ENCODE data around the gene FYN.

Gene FYN

DNA sequence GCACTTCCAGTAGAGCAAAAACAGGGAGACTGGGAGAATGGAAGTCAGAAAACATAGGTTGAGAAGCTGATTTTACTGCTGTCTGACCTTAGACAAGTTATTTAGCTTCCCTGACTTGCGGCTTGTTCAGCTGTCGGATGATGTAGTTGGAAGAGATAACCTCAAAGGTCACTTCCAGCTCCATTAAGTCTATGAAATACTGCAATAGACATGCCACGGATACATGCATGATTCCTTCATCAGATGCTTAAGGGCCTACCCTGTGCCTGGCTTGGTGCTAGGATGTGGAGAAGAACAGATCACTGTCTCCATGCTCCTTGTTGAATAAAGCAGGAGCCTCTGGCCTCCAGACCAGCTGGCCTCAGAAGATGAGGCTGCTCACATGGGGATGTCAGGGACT, 43.7 kb downstream of the FYN start:
- DNase-seq, result no peak

DNA sequence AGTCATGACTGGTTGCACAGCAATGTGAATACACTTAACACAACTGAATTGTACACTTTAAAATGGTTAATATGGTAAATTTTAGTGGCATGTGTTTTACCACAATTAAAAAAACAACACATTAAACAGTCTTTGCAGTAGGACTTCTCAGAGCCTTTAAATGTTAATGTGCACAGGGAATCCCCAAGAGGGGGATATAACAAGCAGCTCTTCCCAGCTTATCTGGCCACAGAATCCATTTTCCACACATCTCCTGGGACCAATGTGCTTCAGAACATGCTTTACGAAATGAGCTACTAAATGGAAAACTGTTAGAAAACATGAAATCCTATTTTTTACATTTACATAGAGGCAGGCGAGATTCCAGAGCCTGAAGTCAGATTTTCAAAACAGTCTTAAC, 44.4 kb downstream of the FYN start:
- DNase-seq, result no peak

GRCh38 chr6:111825439-111826086, 47.7 kb downstream of the FYN start:
- DNase-seq, result no peak

DNA sequence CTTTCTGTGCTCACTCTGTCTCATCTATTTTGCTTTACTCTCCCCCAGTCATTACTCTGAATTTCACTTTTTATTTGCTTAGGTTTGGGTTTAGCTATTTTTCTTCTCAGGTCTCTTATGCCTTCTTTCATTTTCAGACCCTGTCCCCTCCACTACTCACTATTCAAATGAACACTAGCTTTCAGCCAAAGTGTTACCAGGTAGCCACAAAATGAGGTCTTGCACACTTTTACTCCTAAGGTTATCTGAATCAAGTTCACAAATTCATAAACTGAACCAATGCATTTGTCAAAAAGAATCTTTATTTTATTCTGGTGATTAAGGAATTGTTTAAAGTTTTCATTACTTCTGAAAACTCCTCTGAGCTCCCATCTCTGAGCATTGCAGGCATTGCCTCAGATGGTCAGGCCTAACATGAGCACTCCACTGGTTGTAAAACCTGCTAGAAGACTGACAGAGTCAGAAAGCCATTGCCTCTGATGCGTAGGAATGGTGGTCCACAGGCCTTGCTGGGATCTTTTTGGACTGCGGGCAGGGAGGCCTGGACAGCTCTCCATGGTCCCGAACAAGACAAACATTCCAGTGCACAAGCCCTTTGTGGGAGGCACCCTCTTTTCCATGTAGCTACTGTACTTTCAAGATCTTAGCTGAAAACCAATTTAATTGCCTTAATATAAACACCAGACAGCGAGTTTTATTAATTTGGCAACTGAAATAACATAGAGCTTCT, 48.5 kb downstream of the FYN start:
- no peak for DNase-seq

DNA sequence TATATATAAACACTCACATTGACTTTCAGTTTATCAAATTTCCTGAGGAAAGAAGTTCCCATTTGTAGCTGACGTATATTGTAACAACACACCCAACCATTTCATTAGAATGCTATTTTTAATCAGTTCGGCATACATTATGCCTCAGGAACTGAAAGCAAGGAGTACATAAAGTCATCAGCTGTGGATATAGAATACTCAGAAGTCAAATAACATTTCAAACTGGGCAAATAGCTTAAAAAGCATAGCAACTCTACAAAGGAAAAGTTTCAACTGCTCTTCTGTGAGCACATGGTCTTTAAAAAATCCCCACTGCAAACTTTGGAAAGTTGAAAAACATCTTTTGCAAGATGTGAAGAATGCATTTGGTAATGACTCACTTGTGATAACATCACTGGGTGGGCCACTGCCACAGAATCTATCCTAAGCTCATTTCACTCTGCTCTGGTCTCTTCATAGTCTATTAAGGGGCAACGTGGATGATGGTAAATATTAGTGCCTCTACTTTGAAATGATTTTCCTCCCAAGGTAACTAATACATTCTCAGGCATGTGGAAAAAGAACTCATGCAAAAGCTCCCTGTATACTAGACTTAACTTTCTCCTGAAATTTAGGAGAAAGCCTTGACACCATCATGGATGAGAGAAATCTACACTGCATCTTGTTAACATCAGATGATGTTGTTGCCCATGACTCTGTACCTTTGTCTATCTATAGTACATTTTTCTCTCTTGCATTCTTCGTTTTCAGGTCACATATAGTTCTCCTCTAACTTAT, 49.2 kb downstream of the FYN start:
- no peak for DNase-seq

DNA sequence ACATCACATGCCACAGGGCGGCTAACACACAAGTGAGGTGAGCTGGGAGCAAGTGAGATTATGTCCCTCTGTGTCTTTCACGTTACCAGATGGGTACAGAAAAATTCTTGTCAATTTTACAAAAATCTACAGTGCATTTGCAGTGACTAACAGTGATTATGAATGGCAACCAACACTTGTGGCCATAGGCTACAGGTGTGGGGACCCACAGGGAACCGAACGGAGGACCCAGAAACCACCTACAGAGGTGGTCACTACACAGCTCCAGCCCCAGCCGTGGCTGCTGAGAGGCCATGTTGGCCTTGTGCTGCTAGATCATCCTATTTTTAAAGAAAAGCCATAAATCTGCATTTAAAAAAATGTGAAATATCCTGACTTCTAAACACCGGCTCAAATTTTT, 50.2 kb downstream of the FYN start:
- no peak for DNase-seq

- no peak for DNase-seq
Measured at GRCh38 chr6:111819458-111819857, 53.8 kb downstream of the FYN start.

DNA sequence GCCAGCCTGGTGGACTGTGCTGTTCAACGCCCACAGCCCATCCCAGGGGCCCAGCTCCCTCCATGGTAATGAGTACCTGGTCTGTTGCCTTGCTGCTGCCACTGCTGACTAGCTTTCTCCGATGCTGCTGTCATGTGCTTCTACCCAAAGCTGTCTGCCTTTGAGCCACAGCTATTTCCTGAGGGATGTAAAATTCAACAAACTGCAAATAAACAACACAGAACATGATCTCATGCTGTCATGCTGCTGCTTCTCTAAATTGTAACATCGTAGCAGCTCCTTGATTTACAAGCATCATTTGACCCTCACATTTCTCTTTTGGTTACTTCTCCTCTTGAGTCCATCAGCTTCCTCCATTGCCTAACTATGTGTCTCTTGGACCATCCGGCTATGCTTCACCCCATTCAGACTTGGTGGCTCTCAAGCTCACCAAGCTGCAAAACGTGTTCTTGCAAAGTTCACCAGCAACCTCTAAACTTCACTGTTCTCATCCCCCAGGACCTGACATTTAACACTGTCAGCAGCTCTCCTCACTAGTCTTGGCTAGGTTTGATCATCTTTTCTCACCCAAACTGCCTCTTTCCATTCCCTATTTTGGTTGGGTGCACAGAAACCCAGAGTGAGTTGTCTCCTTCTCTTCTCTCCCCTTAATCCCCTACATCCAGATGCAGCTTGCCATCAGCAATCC, 54.6 kb downstream of the FYN start:
- DNase-seq, result no peak

DNA sequence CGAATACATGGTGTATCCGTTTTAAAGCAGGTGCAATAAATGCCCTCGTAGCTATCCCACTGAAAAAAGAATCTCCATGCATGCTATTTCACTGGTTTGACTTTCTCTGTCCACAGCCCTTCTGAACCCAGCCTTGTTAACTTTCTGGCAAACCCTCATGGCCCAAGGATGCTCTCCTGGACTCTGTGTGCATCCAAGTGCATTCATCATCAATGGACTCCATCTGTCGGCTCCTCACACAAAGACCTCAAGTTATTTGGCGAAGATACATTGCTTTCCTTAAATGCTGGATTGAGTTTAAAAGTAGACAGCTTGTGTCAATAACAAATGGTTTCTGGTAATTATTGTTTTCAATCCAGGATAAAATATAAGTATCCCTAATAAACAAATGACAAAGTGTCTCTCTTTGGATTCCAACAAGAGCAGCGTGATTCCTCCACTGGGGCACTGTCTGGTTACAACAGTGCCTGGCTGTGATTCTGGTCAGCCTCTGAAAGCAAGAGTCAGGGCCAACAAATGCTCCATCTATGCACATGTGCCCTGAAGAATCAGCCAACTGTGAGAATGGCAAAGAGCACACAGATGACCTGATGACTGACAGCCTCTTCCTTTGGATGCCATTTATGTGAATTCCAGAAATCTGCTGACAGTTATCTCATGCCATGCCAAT, 55.7 kb downstream of the FYN start:
- no peak for DNase-seq

DNA sequence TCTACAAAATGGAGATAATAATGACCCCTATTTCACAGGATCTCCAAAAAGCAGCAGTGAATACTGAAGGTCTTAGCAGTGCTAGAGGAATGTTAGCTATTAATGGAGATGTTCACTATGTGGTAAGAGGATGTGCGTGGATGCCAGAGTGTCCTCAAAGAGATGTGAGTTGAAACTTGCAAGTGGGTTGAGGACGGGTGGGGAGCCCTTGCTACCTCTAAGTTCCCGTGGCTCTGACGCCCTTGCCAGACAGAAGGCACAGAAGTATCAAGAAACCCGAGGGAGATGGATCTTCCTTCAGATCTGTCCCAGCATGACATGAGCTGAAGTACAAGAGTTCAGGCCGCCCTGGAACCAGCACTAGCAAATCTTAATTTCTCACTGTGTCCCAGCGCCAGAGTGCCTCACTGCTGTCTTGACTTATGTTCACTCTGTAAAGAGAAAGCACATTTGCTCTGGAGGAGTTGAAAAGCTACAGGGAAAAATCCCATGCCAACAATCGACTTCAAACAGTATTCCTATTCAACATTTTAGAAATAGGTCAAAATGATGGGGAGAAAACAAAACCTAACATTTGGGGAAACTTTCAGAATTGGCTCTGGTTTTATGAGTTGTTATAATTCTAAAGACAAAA, 59.5 kb downstream of the FYN start:
- no peak for DNase-seq

DNA sequence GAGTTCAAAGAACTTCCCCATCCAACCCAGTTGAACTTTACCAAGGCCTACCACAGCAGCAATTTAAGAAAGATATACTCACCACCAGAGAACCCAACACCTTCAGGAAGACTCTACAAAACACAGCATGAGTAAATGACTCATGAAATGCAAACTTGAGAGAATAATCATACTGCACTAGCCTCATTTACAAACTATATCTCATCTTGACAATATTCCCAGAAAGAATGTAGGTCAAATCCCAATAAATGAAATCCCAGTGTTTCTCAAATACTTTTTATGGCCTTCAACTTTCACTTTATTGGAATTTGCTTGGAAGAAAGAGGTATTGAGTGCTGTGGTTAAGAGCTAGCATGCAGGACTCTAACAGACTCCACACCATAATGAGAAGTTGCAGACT, 60.0 kb downstream of the FYN start:
- no peak for DNase-seq

DNA sequence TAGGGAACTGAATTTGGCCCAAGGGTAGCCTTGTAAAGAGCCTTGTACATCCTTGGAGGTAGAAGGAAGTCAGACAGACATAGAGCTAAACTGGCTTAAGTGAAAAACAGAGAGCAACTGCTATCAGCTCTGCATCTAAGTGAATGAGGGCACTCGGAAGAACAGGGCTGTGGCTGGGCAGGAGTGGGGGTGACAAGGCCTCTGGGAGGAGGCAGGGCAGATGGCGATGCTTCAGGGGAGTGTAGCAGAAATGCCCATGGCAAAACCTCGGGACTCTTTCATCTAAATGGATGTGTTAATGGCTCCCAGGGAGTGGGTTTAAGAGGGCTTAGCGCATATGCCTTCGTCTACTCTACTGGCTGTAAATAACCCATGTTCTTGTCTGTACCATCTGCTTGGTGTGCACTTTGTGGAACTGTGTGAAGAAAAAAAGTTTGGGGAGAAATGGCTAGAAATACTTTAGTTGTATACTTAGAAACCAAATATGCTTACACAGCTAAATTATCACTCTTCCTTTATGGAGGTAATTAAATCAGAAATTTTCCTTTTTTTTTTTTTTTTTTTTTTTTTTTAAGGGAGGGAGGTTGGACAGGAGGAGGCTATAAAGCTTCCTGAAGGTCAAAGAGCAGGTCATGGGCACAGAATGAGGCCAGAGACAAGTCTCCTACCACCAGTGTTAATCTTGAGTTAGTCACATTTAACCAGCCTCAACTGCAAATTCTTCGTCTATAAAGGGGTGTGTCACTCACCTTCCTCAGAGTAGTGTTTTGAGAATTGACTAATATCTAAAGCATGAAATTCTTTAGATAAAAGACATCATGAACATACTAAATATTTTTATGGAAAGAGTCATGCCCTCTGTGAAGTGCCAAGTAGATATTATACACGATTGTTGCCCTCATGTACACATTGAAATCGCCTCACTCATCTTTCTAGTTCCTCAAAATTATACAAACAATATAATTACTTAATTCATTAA, 60.9 kb downstream of the FYN start:
- no peak for DNase-seq

- no peak for DNase-seq
Measured at GRCh38 chr6:111810294-111811131, 62.7 kb downstream of the FYN start.

DNA sequence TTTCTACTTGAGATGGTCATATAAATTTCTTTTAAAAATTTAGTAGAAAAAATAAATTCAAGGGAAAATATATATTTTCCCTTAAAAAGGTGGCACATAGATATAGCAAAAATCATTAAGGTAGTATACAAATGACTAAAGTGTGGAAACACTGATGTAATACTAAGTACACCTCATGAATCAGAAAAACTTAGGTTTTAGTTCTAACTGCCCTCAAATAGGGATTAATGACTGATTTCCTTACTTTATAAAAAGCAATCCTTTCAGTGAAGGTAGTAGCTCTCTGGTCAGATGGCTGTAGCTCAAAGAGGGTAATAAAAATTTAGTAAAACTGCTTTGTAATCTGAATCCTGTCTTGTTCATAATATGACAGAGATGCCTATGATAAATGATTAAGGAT, 63.5 kb downstream of the FYN start:
- no peak for DNase-seq

DNA sequence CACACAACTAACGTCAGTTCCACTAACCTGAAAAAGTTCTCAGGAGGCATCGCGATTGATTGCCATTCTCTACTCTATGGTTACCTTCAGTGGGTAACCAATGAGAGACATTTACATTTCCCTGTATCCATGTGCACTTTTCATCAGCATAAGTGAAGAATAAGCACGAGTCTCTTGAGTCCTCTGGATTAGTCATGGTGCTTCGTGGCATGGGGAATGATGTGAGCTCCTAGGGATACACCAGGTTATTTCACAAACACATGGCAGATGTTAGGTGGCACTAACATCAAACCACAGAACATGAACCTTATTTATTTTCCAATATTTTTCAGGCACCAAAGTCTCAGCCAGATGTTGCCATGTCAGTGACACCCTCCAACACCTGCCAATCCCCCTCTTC, 64.0 kb downstream of the FYN start:
- DNase-seq, result no peak

DNA sequence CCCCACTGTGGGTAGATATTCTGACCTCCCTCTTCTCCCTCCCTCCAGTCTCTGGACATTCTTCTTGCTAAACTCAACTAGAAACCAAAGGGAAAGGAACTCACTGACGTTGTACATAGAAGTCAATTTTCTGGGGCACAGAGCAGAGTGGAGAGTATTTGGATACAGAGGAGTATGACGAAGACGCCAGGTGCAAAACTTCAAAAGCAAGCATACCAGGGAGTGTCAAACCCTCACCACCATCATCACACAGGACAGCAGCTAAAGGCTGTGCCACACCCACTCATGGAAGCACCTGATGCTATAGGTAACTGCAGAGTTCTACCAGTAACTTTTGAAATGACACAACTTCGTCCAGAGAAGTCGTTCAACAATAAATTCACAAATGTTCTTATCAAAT, 64.8 kb downstream of the FYN start:
- no peak for DNase-seq

- no peak for DNase-seq
Measured at GRCh38 chr6:111806561-111807497, 66.4 kb downstream of the FYN start.

DNA sequence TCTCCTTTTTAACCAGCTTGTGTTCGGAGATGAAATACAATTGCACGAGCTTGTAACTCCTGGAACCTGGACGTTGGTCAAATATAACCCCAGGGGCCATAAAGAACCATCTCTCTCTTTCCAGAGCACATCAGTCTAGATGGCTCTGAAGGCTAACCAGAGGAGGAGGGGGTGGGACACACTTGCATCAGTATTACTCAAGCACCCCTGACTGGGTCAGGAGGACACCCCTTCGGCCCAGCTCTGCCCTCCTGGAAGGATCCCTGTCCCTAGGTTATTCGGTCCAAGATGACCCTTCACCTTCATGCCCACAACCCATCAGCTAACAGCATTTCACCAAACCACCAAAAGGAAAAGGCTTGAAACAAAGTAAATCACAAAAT, 67.1 kb downstream of the FYN start:
- DNase-seq, result no peak

DNA sequence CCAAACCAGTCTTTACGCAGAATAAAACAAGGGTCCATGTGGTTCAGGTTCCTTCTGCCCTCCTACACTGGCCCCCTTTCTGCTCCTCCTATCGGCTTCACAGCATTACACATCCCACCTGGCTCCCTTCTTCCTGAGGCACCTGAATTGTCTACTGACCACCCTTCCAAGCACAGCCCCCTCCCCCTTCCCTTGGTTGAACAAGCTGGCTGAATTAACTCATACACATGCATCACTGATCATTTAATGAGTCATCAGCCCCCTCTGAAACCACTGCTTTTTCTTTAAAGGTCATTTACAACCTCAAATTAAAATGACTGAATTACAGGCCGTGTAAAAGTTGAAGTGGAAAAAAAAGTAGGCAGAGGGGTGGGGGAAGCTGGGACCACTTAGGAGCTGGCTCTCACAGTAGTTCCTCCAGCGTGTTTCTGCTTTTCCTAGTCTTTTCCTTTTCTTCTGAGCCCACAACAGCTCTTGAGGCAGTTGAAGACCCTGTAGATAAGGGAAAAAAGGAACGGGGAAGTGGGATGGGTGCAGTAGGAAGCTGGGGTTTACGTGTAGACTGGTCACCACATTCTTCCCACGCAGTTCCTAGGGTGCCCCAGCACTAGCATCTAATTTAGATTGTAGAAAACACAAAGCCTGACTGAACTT, 67.6 kb downstream of the FYN start:
- DNase-seq, result no peak

Data from Kasumi-1 (cell line).